VCaP (cell line): ENCODE data around the gene TP53AIP1.

ENCODE experiments used
- H3K27ac ChIP-seq: fragments of 450-650 bp; 2 replicates; pipeline ENCODE4 v1.5.1; 2017
- TF ChIP-seq, protein P1 (sequence below): fragments of 450-650 bp; conservative IDR thresholded peaks from 2 replicates; pipeline ENCODE4 v1.5.1; 2017; ENCODE audit warnings: mild to moderate bottlenecking, moderate library complexity

TP53AIP1 gene

DNA sequence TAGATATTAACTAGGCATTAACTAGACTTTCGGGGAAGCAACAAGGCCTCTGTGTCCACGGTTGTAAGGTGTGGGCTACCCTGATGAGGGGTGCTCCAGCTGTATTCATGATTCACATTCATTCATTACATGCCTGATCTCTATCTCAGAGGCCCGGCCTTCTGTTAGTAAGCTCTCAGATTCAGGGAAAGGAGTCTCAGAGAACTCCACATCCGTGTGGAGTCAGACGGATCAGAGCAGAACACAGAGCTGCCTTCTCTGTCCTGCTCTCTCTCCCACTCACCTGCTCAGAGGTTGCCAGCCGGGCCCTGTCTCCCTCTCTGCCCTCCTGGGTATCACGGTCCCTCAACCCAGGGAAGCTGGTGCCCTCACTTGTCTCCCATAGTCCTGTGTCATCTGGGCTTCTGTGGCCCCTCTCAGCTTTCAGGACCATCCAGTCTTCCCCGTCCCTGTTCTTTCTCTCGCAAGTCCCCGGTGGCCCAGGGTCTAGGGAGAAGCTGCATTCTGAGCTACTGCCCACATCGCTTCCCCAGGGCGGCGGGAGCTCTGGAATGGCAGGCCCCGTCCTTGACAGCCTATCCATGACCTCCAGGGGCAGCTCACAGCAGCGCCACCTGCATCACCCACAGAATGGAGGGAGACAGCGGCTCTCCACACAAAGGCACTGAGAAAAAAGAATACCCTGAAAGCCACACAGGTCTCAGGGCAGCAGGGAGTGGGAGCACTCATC is 4.3 kb downstream of the TP53AIP1 start:
- H3K27ac ChIP-seq: no peak overlapping the region
- TF ChIP-seq, protein P1, sequence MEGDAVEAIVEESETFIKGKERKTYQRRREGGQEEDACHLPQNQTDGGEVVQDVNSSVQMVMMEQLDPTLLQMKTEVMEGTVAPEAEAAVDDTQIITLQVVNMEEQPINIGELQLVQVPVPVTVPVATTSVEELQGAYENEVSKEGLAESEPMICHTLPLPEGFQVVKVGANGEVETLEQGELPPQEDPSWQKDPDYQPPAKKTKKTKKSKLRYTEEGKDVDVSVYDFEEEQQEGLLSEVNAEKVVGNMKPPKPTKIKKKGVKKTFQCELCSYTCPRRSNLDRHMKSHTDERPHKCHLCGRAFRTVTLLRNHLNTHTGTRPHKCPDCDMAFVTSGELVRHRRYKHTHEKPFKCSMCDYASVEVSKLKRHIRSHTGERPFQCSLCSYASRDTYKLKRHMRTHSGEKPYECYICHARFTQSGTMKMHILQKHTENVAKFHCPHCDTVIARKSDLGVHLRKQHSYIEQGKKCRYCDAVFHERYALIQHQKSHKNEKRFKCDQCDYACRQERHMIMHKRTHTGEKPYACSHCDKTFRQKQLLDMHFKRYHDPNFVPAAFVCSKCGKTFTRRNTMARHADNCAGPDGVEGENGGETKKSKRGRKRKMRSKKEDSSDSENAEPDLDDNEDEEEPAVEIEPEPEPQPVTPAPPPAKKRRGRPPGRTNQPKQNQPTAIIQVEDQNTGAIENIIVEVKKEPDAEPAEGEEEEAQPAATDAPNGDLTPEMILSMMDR: no peak

DNA sequence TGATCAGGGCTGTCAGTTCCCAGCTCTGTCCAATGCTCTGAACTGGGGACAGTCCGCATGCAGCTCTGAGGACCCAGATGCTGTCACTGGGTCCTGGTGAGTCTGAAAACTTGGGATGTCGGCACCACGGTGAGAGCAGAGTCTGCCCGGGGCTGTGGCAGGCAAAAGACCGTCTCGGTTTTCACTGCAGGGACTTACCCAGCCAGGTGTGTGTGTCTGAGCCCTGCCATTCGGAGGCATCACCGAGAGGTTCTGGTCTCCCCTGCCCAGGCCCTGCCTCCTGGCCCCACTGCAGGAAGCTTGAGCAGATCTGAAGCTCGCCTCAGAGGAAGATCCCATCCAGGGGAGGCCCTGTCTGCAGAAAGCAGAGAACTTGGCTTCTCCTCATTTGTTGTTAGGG is 5.2 kb downstream of the TP53AIP1 start:
- no peak overlapping the region for H3K27ac ChIP-seq
- TF ChIP-seq, protein P1: no peak

DNA sequence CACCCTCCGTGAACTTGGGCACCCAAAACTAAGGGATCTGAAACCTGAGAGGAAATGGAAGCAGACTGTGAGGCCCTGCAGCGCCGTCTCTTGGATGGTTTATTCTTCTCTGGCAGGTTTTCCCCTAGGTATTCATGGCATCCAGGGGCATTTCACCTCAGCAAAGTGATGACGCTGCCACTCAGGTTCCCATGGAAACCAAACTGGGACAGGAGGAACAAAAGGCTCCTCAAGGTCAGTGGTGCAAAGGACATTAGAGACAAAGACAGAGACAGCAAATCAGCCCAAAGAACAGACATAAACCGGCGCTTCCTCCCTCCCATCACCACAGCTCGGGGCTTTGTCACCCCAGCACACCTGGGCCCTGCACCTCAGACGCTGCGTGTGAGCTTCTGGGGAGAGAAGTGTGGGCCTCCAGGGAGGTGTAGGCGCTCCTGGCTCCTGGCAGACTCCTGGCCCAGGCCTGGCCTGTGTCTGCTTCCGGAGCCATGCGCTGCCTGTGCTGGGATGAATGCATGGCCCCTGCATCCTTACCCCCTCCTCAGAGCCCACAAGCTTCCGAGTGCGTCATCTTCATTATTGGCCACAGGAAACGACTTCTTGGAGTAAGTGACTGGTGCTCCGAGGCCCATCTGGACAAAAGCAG is 5.9 kb downstream of the TP53AIP1 start:
- no peak overlapping the region for H3K27ac ChIP-seq
- TF ChIP-seq, protein P1: no peak

DNA sequence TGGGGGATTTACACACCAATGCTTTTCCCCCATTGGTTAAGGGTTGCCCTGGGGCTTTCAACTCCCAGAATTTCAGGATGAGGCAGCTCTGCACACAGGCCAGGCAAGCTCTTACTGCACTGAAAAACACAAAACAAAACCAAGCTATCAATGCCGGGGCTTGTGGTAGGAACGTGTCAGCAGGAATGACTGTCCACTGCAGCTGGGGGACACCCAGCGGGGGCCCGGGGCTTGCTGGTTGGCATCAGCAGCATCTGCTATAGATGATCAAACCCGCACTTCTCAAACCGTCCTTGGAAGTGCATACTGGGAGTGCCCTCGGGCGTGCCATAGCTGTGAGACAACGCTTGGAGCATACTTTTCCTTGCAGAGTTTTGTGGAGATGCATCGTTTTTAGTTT is 7.7 kb downstream of the TP53AIP1 start:
- TF ChIP-seq, protein P1: no peak

DNA sequence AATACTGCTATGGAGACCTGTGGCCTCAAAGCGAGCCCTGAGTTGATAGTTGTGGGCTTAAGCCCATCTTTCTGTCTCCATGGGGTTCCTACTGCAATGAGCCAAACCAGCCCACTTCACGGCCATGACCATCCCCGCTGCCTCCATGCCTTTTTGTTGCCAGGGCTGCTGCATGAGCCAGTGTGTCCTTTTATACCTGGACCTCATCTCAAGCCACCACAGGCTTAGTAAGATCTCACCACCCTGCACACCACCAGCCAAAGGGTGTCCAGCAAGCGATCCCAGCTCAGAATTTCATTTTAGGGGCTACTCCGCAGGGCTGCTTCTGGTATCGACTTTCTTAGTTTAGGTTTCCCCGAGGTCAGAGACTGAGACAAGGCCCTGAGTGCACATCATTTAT is 8.3 kb downstream of the TP53AIP1 start:
- TF ChIP-seq, protein P1: no peak
- H3K27ac ChIP-seq: no peak overlapping the region

More for the DNA sequence above, 7.7 kb downstream of the TP53AIP1 start:
- H3K27ac ChIP-seq: no peak overlapping the region

DNA sequence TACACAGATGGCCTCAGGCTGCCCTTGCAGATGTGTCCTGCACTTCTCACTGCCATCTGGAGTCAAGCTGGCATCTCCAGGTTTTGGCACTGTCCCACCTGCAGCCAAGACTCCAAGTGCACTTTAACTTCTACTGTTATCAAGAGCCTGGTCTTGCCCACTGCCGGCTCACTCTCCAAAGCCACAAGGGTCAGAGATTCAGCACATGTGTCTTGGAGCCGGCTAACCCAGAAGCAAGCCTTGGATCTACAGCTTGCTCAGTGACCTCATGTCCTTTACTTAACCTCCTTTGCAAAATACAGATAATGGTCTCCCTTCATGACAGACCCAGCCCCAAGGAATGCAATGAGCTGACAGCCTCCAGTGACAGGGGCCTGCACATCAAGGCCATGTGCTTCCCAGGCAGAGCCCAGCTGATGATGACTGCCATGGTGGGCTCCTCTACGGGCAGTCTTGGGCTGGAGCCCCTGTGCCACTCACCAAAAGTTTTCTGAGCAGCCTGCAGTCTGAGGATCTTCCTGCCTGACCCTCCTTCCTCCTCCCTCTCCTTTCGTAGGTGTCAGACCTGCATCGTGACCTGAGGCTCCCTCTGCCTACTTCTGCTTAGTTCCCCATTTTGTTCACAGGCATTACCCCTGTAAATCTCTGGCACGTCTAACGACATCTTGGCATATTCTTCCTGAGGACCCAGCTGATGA is 9.0 kb downstream of the TP53AIP1 start:
- TF ChIP-seq, protein P1: no peak

DNA sequence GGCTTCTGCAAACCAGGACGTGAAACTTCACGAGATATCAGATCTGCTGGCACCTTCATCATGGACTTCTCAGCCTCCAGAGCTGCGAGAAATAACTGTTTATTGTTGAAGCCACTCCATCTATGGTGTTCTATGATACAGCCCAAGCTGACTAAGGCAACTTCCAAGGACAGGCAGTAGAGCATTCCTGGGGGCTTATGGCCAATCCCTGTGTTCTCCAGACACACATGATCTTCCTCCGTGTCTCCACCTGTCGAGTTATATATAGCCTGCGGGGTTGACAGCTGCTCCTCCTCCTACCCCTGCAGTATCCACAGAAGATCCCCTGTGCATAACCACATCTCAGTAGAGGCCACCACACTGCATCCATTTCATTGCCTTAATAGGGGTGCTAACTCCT is 11.0 kb downstream of the TP53AIP1 start:
- TF ChIP-seq, protein P1: no peak
- H3K27ac ChIP-seq: no peak overlapping the region

More for the DNA sequence above, 9.0 kb downstream of the TP53AIP1 start:
- no peak overlapping the region for H3K27ac ChIP-seq
